MG63 (cell line): Measurements from ENCODE around the gene CIITA. TPM values are rescaled to one million over a fixed set of nuclear protein-coding genes. Genes with fewer than 3 reads are reported as not detected.
"Not testable (repeated sequence)": the region's sequence is repeated elsewhere in the genome, so short reads cannot be mapped to it uniquely, and the experiment has no call there.

Experiments used
- DNase-seq: peaks from one replicate; pipeline ENCODE4 v3.0.0-alpha.2; 2020
- H3K27me3 ChIP-seq: fragments of 250-450 bp; sonication (Bioruptor Pico); 2 replicates; pipeline ENCODE4 v1.5.1; 2020; ENCODE audit warnings: mild to moderate bottlenecking, moderate library complexity
- H3K36me3 ChIP-seq: fragments of 250-450 bp; sonication (Bioruptor Pico); 2 replicates; pipeline ENCODE4 v1.5.1; 2020; ENCODE audit warnings: mild to moderate bottlenecking, moderate library complexity
- H3K4me3 ChIP-seq: fragments of 250-450 bp; sonication (Bioruptor Pico); 2 replicates; pipeline ENCODE4 v1.5.1; 2020; ENCODE audit warnings: mild to moderate bottlenecking, moderate library complexity
- H3K9me3 ChIP-seq: fragments of 250-450 bp; sonication (Bioruptor Pico); 2 replicates; pipeline ENCODE4 v1.5.1; 2020; ENCODE audit warnings: mild to moderate bottlenecking, moderate library complexity
- total RNA-seq: library from RNA; depleted of rRNA; stranded (reverse); fragments of >200 nt; shearing (Covaris generic); gene quantifications from 2 replicates; pipeline ENCODE4 v1.2.3, GENCODE V29; 2014; ENCODE audit warnings: low replicate concordance; rRNA removed

The CIITA gene
- not detected in 2 replicates for total RNA-seq

- Histone ChIP-seq H3K27me3 (peaks cover 45% of the 10 kb centered on the region), H3K36me3 (no peaks in the 10 kb centered on the region), H3K4me3 (no peak within 1 kb of the TSS), H3K9me3 (no peaks in the 10 kb centered on the region)
- peak; percentile 95 for DNase-seq
Observed at GRCh38 chr16:10876799-10877341, at the start of gene CIITA. Gene CIITA (plus strand): TSS chr16:10877202. CDS start chr16:10877331, 129 bp downstream.

- Histone ChIP-seq H3K27me3 (no peaks in the 10 kb centered on the region), H3K36me3 (no peaks in the 10 kb centered on the region), H3K9me3 (no peaks in the 10 kb centered on the region), H3K4me3 (no peak overlapping the region)
- peak; percentile 92 for DNase-seq
Observed at GRCh38 chr16:10827691-10828341, 49.2 kb upstream of the CIITA start.

- Histone ChIP-seq H3K27me3 (no peaks in the 10 kb centered on the region), H3K36me3 (no peaks in the 10 kb centered on the region), H3K9me3 (no peaks in the 10 kb centered on the region), H3K4me3 (0 out of 2 replicates have a peak overlapping the region, but pooled peaks have one; percentile 0)
- DNase-seq, result peak; percentile 100
Observed at GRCh38 chr16:10828851-10829366, 48.1 kb upstream of the CIITA start.

- DNase-seq, H3K9me3 ChIP-seq, H3K4me3 ChIP-seq, H3K27me3 ChIP-seq, H3K36me3 ChIP-seq: not testable (repeated sequence)
Observed at GRCh38 chr16:10829390-10830098, 47.5 kb upstream of the CIITA start.

GRCh38 chr16:10830240-10830639 is 46.8 kb upstream of the CIITA start:
- H3K36me3 ChIP-seq, H3K27me3 ChIP-seq, H3K9me3 ChIP-seq, DNase-seq, H3K4me3 ChIP-seq: not testable (repeated sequence)

- no peaks in the 10 kb centered on the region for H3K9me3 ChIP-seq
- DNase-seq, result no peak
- H3K36me3 ChIP-seq, result no peaks in the 10 kb centered on the region
- no peaks in the 10 kb centered on the region for H3K27me3 ChIP-seq
- no peak overlapping the region for H3K4me3 ChIP-seq
Observed at GRCh38 chr16:10831894-10832886, 44.8 kb upstream of the CIITA start.

GRCh38 chr16:10833271-10833670 is 43.7 kb upstream of the CIITA start:
- no peak for DNase-seq
- H3K9me3 ChIP-seq, result no peaks in the 10 kb centered on the region
- no peak overlapping the region for H3K4me3 ChIP-seq
- no peaks in the 10 kb centered on the region for H3K36me3 ChIP-seq
- no peaks in the 10 kb centered on the region for H3K27me3 ChIP-seq

- H3K36me3 ChIP-seq, result no peaks in the 10 kb centered on the region
- H3K27me3 ChIP-seq, result peaks cover under 1% of the 10 kb centered on the region
- H3K4me3 ChIP-seq, result no peak overlapping the region
- DNase-seq, result no peak
- H3K9me3 ChIP-seq, result no peaks in the 10 kb centered on the region
Observed at GRCh38 chr16:10834130-10834529, 42.9 kb upstream of the CIITA start.

GRCh38 chr16:10834766-10835165 is 42.2 kb upstream of the CIITA start:
- peaks cover 5% of the 10 kb centered on the region for H3K27me3 ChIP-seq
- no peaks in the 10 kb centered on the region for H3K9me3 ChIP-seq
- no peak for DNase-seq
- no peaks in the 10 kb centered on the region for H3K36me3 ChIP-seq
- H3K4me3 ChIP-seq, result no peak overlapping the region

- H3K27me3 ChIP-seq, result peaks cover 10% of the 10 kb centered on the region
- DNase-seq, result no peak
- no peaks in the 10 kb centered on the region for H3K36me3 ChIP-seq
- no peak overlapping the region for H3K4me3 ChIP-seq
- H3K9me3 ChIP-seq, result no peaks in the 10 kb centered on the region
Observed at GRCh38 chr16:10835281-10835931, 41.6 kb upstream of the CIITA start.

- no peak for DNase-seq
- Histone ChIP-seq H3K27me3 (peaks cover 15% of the 10 kb centered on the region), H3K4me3 (no peak overlapping the region), H3K9me3 (no peaks in the 10 kb centered on the region), H3K36me3 (no peaks in the 10 kb centered on the region)
Observed at GRCh38 chr16:10836174-10836853, 40.7 kb upstream of the CIITA start.

- H3K27me3 ChIP-seq, result peaks cover 22% of the 10 kb centered on the region
Observed at GRCh38 chr16:10838621-10839278, 38.3 kb upstream of the CIITA start.

GRCh38 chr16:10839279-10839666 is 37.7 kb upstream of the CIITA start:
- DNase-seq, result no peak
- H3K36me3 ChIP-seq, result no peaks in the 10 kb centered on the region
- H3K27me3 ChIP-seq, result peaks cover 22% of the 10 kb centered on the region
- H3K9me3 ChIP-seq, result no peaks in the 10 kb centered on the region
- no peak overlapping the region for H3K4me3 ChIP-seq

More at GRCh38 chr16:10838621-10839278, 38.3 kb upstream of the CIITA start:
- no peaks in the 10 kb centered on the region for H3K9me3 ChIP-seq
- no peak overlapping the region for H3K4me3 ChIP-seq
- no peaks in the 10 kb centered on the region for H3K36me3 ChIP-seq
- no peak for DNase-seq

- H3K27me3 ChIP-seq, result peaks cover 22% of the 10 kb centered on the region
- 0 out of 2 replicates have a peak overlapping the region, but pooled peaks have one; percentile 9 for H3K4me3 ChIP-seq
- no peak for DNase-seq
- no peaks in the 10 kb centered on the region for H3K36me3 ChIP-seq
- no peaks in the 10 kb centered on the region for H3K9me3 ChIP-seq
Observed at GRCh38 chr16:10840703-10841102, 36.3 kb upstream of the CIITA start.
